Astrocyte (in vitro differentiated cells and primary cell): Measurements from ENCODE around the gene TTYH3. TPM values are rescaled to one million over a fixed set of nuclear protein-coding genes. Genes with fewer than 3 reads are reported as not detected.

Source experiments
- DNase-seq: peaks from one replicate; pipeline ENCODE4 v3.0.0-alpha.2; 2010; ENCODE audit warnings: low read depth
- FAIRE-seq: peaks from 2 replicates; lab custom pipeline; 2011; peaks lifted over from hg19 to GRCh38; lab: Jason Lieb, UNC
- H2AFZ ChIP-seq: 2 replicates; pipeline ENCODE4 v1.6.0; 2012; ENCODE audit warnings: low read depth, low read length, inconsistent platforms
- H3K27ac ChIP-seq: 2 replicates; pipeline ENCODE4 v1.5.1; 2011; ENCODE audit warnings: low read depth, low read length, inconsistent platforms
- H3K27me3 ChIP-seq: 2 replicates; pipeline ENCODE4 v1.6.0; 2011; ENCODE audit warnings: low read length, inconsistent platforms; ENCODE audit not compliant: insufficient read depth
- H3K36me3 ChIP-seq: 2 replicates; pipeline ENCODE4 v1.5.1; 2011; ENCODE audit warnings: low read length, inconsistent platforms; ENCODE audit not compliant: insufficient read depth
- H3K4me1 ChIP-seq: 2 replicates; pipeline ENCODE4 v1.5.1; 2011; ENCODE audit warnings: low read length, inconsistent platforms; ENCODE audit not compliant: insufficient read depth
- H3K4me2 ChIP-seq: 2 replicates; pipeline ENCODE4 v1.6.0; 2012; ENCODE audit warnings: low read length, inconsistent platforms
- H3K4me3 ChIP-seq: 2 replicates; pipeline ENCODE4 v1.5.1; 2011; ENCODE audit warnings: low read depth, mild to moderate bottlenecking, low read length, inconsistent platforms; ENCODE audit not compliant: insufficient read depth
- H3K79me2 ChIP-seq: 2 replicates; pipeline ENCODE4 v1.6.0; 2012; ENCODE audit warnings: mild to moderate bottlenecking, low read length, inconsistent platforms; ENCODE audit not compliant: insufficient read depth
- H3K9ac ChIP-seq: 2 replicates; pipeline ENCODE4 v1.6.0; 2012; ENCODE audit warnings: mild to moderate bottlenecking, low read length, inconsistent platforms
- H3K9me3 ChIP-seq: 2 replicates; pipeline ENCODE4 v1.5.1; 2012; ENCODE audit warnings: low read depth, mild to moderate bottlenecking, low read length, inconsistent platforms; ENCODE audit not compliant: insufficient read depth
- H4K20me1 ChIP-seq: 2 replicates; pipeline ENCODE4 v1.6.0; 2012; ENCODE audit warnings: low read length, inconsistent platforms; ENCODE audit not compliant: insufficient read depth
- H3K27ac Mint-ChIP-seq: one replicate; pipeline ENCODE4 v1.8.0; 2021; ENCODE audit warnings: mild to moderate bottlenecking, mixed read lengths; ENCODE audit not compliant: unreplicated experiment
- H3K27me3 Mint-ChIP-seq: one replicate; pipeline ENCODE4 v1.8.0; 2021; ENCODE audit warnings: low read depth, mixed read lengths; ENCODE audit not compliant: unreplicated experiment
- H3K36me3 Mint-ChIP-seq: one replicate; pipeline ENCODE4 v1.8.0; 2021; ENCODE audit warnings: low read depth, mixed read lengths; ENCODE audit not compliant: unreplicated experiment
- H3K4me1 Mint-ChIP-seq: one replicate; pipeline ENCODE4 v1.8.0; 2021; ENCODE audit warnings: low read depth, mixed read lengths; ENCODE audit not compliant: unreplicated experiment
- H3K4me3 Mint-ChIP-seq: one replicate; pipeline ENCODE4 v1.8.0; 2021; ENCODE audit warnings: mild to moderate bottlenecking, moderate library complexity, mixed read lengths; ENCODE audit not compliant: unreplicated experiment
- H3K9me3 Mint-ChIP-seq: one replicate; pipeline ENCODE4 v1.8.0; 2021; ENCODE audit warnings: mild to moderate bottlenecking, mixed read lengths; ENCODE audit not compliant: unreplicated experiment
- CTCF ChIP-seq: IDR thresholded peaks from 2 replicates; pipeline ENCODE4 v1.5.1; 2011; ENCODE audit warnings: low read depth, mild to moderate bottlenecking, inconsistent platforms, low read length, moderate library complexity; ENCODE audit not compliant: insufficient read depth
- EZH2 ChIP-seq: IDR thresholded peaks from 2 replicates; pipeline ENCODE4 v1.6.1; 2012; ENCODE audit warnings: mild to moderate bottlenecking, low read length, inconsistent platforms; ENCODE audit not compliant: insufficient read depth
- total RNA-seq: library from RNA; stranded (reverse); gene quantifications from 2 replicates; pipeline ENCODE4 v1.2.1, GENCODE V29; 2021

Gene TTYH3
- total RNA-seq, 1 donor from 2014 or later, result 273 TPM

DNA sequence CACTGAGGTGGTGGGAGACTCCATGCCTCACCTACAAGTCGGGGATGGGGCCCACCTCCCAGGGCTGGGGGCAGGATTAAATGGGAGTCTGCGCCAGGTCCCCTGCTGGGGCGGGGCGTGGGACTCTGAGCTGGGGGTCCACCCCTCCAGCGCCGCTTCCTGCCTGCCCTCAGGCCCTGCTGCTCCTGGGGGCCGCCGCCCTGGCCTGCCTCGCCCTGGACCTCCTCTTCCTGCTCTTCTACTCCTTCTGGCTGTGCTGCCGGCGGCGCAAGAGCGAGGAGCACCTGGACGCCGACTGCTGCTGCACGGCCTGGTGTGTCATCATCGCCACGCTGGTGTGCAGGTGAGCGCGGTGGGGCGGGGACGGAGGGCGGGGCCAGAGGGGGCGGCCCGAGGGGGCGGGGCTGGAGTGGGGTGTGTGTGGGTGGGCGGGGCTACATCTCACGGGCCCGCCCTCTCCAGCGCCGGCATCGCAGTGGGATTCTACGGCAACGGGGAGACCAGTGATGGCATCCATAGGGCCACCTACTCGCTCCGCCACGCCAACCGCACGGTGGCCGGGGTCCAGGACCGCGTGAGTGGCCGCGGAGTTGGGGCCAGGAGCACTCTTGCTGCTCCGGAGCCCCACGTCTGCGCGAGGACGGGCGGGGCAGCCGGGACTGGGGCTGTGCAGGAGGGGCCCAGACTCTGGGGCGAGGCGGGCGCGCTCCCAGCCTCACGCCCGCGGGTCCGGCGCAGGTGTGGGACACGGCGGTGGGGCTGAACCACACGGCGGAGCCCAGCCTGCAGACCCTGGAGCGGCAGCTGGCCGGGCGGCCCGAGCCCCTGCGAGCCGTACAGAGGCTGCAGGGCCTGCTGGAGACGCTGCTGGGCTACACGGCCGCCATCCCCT, 15.1 kb downstream of the TTYH3 start:
- peaks cover 3% of the 10 kb centered on the region for H3K36me3 Mint-ChIP-seq
- no peaks in the 10 kb centered on the region for H3K27me3 ChIP-seq
- no peak overlapping the region for H3K27ac Mint-ChIP-seq
- peaks cover 82% of the 10 kb centered on the region for H4K20me1 ChIP-seq
- no peak for DNase-seq
- H3K4me1 ChIP-seq, result peaks cover 29% of the 10 kb centered on the region
- FAIRE-seq, result no peak
- H3K79me2 ChIP-seq, result peaks cover 55% of the 10 kb centered on the region
- H3K27ac ChIP-seq, result no peak overlapping the region
- no peaks in the 10 kb centered on the region for H3K9me3 Mint-ChIP-seq
- H2AFZ ChIP-seq, result no peak overlapping the region
- H3K4me3 Mint-ChIP-seq, result no peak overlapping the region
- TF ChIP-seq CTCF (no peak), EZH2 (no peak)
- H3K9ac ChIP-seq, result no peak overlapping the region
- H3K36me3 ChIP-seq, result peaks cover 5% of the 10 kb centered on the region
- H3K4me1 Mint-ChIP-seq, result peaks cover 20% of the 10 kb centered on the region
- H3K27me3 Mint-ChIP-seq, result no peaks in the 10 kb centered on the region
- H3K4me2 ChIP-seq, result no peak overlapping the region
- no peaks in the 10 kb centered on the region for H3K9me3 ChIP-seq
- H3K4me3 ChIP-seq, result no peak overlapping the region

DNA sequence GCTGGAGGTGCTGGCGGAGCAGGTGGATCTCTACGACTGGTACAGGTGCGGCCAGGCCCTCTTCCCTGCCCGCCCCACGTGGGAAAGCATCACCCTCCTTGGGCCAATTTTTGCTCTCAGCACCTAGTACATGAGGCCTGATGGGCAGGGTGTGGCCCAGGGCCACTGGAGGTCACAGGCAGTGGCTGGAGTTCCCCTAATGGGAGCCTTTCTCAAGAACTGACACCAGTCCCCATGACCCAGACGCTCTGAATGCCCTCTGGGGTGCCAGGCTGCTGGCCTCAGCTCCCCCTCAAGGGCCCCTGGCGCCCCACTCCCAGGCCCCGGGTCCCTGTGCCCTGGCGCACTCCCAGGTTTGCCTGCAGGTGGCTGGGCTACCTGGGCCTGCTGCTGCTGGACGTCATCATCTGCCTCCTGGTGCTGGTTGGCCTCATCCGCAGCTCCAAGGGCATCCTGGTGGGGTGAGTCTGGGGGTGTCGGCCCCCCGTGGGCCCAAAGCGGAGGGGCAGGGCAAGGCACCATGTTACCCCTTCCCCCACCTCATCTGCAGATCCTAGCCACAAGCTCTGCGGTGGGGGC, 15.9 kb downstream of the TTYH3 start:
- no peak overlapping the region for H3K9ac ChIP-seq
- no peaks in the 10 kb centered on the region for H3K27me3 Mint-ChIP-seq
- H3K27me3 ChIP-seq, result no peaks in the 10 kb centered on the region
- no peaks in the 10 kb centered on the region for H3K9me3 ChIP-seq
- no peak overlapping the region for H3K27ac Mint-ChIP-seq
- H3K27ac ChIP-seq, result no peak overlapping the region
- peaks cover 20% of the 10 kb centered on the region for H3K4me1 Mint-ChIP-seq
- no peak overlapping the region for H3K4me3 ChIP-seq
- FAIRE-seq (no peak), DNase-seq (no peak)
- peaks cover 28% of the 10 kb centered on the region for H3K4me1 ChIP-seq
- H3K36me3 Mint-ChIP-seq, result peaks cover 3% of the 10 kb centered on the region
- H3K4me3 Mint-ChIP-seq, result no peak overlapping the region
- H3K4me2 ChIP-seq, result no peak overlapping the region
- H3K79me2 ChIP-seq, result peaks cover 48% of the 10 kb centered on the region
- no peak overlapping the region for H2AFZ ChIP-seq
- H3K9me3 Mint-ChIP-seq, result no peaks in the 10 kb centered on the region
- peaks cover 6% of the 10 kb centered on the region for H3K36me3 ChIP-seq
- peaks cover 86% of the 10 kb centered on the region for H4K20me1 ChIP-seq
- TF ChIP-seq CTCF (no peak), EZH2 (no peak)
